ENCODE results near the gene CDH23. TPM values are rescaled to one million over a fixed set of nuclear protein-coding genes. Genes with fewer than 3 reads are reported as not detected.

CDH23 gene
- total and polyA plus RNA-seq, 12 donors = 1.7 to 20.2 (median 7.8) TPM

DNA sequence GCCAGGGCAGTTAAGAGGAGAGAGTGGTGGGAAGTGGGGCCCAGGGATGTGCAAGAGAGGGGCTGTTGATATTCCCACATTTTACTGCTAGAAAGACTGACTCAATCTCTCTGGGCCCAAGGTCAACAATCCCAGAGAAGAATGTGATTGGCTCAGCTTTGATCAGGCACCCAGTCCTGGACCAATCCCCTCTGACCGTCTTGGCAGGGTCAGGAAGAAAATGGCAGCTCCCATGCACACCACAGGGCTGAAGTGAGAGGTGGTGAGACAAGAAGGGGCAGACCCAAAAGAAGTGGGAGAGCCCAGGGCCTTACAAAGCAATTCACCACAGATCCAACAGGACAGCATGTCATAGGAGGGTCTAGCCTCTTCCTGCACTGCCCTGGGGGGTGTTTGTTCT is 326.1 kb downstream of the CDH23 start:
- Histone ChIP-seq H3K27me3 (no peaks in the 10 kb centered on the region), H3K36me3 (replicated peaks in 1 of 2) (no peaks in the 10 kb centered on the region), H3K4me3 (no peak overlapping the region), H3K9me3 (replicated peaks in 1 of 3) (no peaks in the 10 kb centered on the region), H3K27ac (no peak overlapping the region), H3K4me1 (replicated peaks in 1 of 2) (peaks cover 10 to 20% of the 10 kb centered on the region in 2 donors)
- no peak for DNase-seq
- WGBS, 4 donors = 70 to 91% (median 77%) methylated on average over 1 of the region's 1 CpG
- TF ChIP-seq, protein P1, sequence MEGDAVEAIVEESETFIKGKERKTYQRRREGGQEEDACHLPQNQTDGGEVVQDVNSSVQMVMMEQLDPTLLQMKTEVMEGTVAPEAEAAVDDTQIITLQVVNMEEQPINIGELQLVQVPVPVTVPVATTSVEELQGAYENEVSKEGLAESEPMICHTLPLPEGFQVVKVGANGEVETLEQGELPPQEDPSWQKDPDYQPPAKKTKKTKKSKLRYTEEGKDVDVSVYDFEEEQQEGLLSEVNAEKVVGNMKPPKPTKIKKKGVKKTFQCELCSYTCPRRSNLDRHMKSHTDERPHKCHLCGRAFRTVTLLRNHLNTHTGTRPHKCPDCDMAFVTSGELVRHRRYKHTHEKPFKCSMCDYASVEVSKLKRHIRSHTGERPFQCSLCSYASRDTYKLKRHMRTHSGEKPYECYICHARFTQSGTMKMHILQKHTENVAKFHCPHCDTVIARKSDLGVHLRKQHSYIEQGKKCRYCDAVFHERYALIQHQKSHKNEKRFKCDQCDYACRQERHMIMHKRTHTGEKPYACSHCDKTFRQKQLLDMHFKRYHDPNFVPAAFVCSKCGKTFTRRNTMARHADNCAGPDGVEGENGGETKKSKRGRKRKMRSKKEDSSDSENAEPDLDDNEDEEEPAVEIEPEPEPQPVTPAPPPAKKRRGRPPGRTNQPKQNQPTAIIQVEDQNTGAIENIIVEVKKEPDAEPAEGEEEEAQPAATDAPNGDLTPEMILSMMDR (IDR thresholded peaks at IDR 0.05) = no peak
- no peak for TF ChIP-seq POLR2A (IDR thresholded peaks at IDR 0.05)
- intact Hi-C loops (cut with DNase I) = loop anchor here in 1 of 2 donors (5.0 kb wide), 1 partner anchor 74 kb away; no protein-coding TSS in a partner anchor

DNA sequence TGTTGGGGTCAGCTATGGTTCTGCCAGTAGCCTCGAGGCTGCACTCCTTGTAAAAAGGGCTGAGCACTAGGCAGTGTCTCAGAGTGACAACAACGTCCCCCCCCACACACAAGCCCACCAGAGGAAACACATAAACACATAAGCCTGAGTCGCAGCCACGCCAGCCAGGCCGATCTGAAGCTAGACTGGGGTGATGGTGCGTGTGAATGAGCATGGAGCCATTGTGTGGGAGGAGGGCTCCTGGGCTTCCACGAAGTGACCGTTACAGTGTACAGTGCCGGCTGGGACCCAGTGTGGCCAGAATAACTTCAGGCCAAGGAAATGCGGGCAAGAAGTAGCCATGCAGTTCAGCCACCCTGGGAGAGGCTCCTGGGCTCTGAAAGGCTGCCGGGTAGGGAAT is 326.6 kb downstream of the CDH23 start:
- Histone ChIP-seq H3K27ac (no peak overlapping the region), H3K4me1 (replicated peaks in 1 of 2) (peaks cover 14 to 24% of the 10 kb centered on the region in 2 donors), H3K9me3 (replicated peaks in 1 of 3) (no peaks in the 10 kb centered on the region), H3K4me3 (no peak overlapping the region), H3K36me3 (replicated peaks in 1 of 2) (no peaks in the 10 kb centered on the region), H3K27me3 (no peaks in the 10 kb centered on the region)
- TF ChIP-seq, protein P1 (IDR thresholded peaks at IDR 0.05) = no peak
- no peak for TF ChIP-seq POLR2A (IDR thresholded peaks at IDR 0.05)
- intact Hi-C loops (cut with DNase I) = loop anchor here in 1 of 2 donors (5.0 kb wide), 1 partner anchor 74 kb away; no protein-coding TSS in a partner anchor
- no peak for DNase-seq
- 87 to 94% (median 90%) methylated on average over 9 to 11 of the region's 11 CpGs for WGBS, 4 donors

DNA sequence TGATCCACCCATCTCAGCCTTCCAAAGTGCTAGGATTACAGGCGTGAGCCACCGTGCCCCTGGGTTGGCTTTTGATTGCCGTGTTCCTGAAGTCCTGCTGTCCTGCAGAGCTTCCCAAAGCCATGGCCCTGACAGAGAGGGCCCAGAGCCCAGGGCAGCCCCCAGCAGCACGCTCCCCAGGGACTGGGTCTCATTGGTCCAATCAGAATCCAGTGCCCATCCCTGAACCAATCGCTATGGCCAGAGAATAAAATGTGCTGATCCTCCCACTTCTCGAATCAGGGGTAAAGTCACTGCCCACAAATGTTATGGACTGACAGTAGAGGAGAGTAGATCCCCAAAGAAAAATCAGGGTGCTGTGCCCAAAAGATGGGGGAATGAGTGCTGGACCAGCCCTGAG is 327.8 kb downstream of the CDH23 start:
- intact Hi-C loops (cut with DNase I) = loop anchor here in 1 of 2 donors (5.0 kb wide), 1 partner anchor 73 kb away; no protein-coding TSS in a partner anchor
- Histone ChIP-seq H3K4me3 (no peak overlapping the region), H3K36me3 (replicated peaks in 1 of 2) (no peaks in the 10 kb centered on the region), H3K4me1 (replicated peaks in 1 of 2) (peaks cover 26 to 37% of the 10 kb centered on the region in 2 donors), H3K27ac (no peak overlapping the region), H3K27me3 (no peaks in the 10 kb centered on the region), H3K9me3 (replicated peaks in 1 of 3) (no peaks in the 10 kb centered on the region)
- 87 to 91% (median 89%) methylated on average over 6 of the region's 6 CpGs for WGBS, 4 donors
- TF ChIP-seq POLR2A (IDR thresholded peaks at IDR 0.05) = no peak
- TF ChIP-seq, protein P1 (IDR thresholded peaks at IDR 0.05) = no peak
- no peak for DNase-seq

DNA sequence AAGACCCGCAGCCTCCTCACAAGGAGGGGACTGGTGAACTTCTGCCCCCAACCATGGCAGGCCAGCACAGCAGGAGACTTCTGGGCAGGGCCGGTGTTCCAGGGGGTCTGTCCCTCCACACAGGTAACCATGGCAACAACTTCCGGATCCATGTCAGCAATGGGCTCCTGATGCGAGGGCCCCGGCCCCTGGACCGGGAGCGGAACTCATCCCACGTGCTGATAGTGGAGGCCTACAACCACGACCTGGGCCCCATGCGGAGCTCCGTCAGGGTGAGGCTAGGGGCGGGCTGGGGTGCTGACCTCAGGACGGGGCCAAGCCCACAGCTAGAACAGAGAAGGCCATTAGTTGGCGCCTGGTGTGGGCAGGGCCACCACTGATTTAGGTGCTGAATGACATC is 328.5 kb downstream of the CDH23 start:
- no peak for DNase-seq
- peaks cover 26 to 37% of the 10 kb centered on the region in 2 donors for H3K4me1 ChIP-seq (replicated peaks in 1 of 2)
- 90 to 100% (median 92%) methylated on average over 1 to 14 of the region's 14 CpGs for WGBS, 4 donors
- TF ChIP-seq POLR2A (IDR thresholded peaks at IDR 0.05) = no peak
- TF ChIP-seq, protein P1 (IDR thresholded peaks at IDR 0.05) = no peak
- no peak overlapping the region for H3K4me3 ChIP-seq
- no peaks in the 10 kb centered on the region for H3K27me3 ChIP-seq
- H3K36me3 ChIP-seq (replicated peaks in 1 of 2) = no peaks in the 10 kb centered on the region
- H3K27ac ChIP-seq = no peak overlapping the region
- no peaks in the 10 kb centered on the region for H3K9me3 ChIP-seq (replicated peaks in 1 of 3)
- intact Hi-C loops (cut with DNase I) = no loop called here

All from adrenal gland (tissue), 12 donors.